ACHN (cell line): ENCODE measurements around the gene ADAM12.
"Not testable (repeated sequence)": the region's sequence is repeated elsewhere in the genome, so short reads cannot be mapped to it uniquely, and the experiment has no call there.

Source experiments
- DNase-seq: peaks from one replicate; pipeline ENCODE4 v3.0.0-alpha.2; 2015
- in situ Hi-C: cut with HindIII; loops from 2 replicates; pipeline ENCODE4 v1.10.0; 2017; ENCODE audit warnings: low sequenced_read_pairs, low pct_ligation_motif_present, low pct_unique_long_range_greater_than_20kb

Gene ADAM12

DNA sequence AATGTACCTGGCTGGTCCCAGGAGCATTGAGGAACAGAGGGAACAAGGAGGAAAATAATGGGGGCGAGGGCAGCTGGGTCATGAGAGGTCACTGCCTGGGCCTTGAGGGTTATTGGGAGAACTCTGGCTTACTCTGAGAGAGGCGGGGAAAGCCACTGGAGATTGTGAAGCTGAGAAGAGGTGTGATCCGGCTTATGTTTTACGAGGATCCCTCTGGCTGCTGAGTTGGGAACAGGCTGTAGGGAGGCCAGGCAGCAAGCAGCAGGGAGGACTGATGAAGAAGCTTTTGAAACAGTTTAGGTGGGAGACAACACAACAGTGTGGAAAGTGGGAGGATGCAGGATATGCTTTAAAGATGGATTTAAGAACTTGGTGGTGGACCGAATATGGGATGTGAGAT, 404.6 kb downstream of the ADAM12 start:
- DNase-seq, result no peak
- in situ Hi-C loops, result no loop called here

- in situ Hi-C loops, result no loop called here
- DNase-seq, result peak; percentile 12
These were observed 405.1 kb downstream of the ADAM12 start for GRCh38 chr10:125983161-125983560.

DNA sequence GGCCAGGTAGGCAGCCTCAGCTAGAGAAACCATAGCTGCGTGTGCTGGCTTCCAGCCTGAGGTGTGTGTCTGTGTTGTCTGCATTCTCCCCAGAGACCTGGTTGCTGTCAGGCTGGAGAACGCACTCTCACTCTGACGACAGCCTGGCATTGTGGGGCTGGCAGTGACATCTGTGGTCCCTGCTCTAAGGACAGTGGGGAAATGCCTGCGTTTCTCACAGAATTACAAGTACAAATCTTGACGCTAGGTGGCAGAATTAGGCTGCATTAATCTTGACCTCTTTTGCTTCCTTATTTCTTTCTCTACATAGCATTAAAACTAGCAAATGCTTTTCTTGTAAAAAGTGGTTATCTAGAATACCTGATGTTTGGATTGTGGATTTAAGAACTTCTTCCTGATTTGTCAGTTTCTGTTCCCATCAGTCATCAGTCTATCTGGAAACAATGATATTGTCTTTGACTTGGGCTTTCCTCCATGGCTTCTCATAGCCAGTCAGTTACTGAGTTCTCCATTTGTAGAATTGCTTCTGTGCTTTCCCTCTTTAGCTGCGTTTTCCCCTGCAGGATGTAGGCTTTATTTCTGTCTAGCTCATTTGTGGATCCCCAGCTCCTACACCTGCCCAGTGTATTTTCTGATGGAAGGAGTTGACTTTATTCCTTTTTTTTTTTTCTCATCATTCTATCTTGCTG, 405.9 kb downstream of the ADAM12 start:
- peak; percentile 76 for DNase-seq
- in situ Hi-C loops, result no loop called here

- no peak for DNase-seq
- in situ Hi-C loops, result no loop called here
These were observed 407.7 kb downstream of the ADAM12 start for GRCh38 chr10:125980521-125981035.

DNA sequence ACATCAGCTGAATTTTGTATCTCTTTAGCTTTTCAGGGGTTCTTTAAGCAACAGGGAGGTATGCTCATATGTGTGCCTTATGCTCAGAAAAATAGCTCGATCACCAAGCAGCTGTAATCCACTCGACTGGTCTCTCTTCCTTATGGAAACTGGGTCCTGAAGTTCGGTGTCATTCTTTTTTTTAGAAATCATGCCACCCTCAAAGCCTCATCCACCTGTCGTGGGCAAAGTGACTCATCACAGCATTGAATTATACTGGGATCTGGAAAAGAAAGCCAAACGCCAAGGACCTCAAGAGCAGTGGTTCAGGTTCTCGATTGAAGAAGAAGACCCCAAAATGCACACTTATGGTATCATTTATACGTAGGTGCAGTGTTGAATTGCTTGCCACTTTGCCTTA, 408.3 kb downstream of the ADAM12 start:
- no peak for DNase-seq
- in situ Hi-C loops, result no loop called here

DNA sequence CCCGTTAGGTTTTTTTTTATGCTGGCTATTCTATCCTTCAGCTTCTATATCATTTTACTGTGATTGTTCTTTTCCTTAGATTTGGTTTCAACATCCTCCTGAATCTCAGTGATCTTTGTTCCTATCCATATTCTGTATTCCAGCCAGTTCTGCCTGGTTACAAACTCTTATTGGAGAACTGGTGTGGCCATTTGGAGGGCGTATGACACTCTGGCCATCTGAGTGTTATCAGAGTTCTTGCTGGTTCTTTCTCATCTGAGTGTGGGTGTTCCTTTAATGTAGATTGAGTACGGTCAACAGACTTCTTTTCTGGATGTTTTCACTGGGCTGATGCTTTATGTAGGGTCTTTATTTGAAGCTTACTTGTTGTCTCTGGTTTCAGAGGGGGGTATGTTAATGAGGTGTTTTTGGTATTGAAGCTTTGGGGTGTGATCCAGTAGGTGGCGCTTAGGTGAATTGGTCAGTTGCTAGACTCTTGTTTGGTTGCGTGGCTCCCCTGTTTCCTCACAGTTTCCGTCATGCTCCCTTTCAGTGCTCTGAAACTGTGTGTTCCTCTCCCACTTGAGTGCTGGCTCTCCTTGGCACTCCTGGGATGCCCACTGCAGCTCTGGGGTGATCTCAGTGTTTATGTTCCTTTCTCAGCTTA, 411.2 kb downstream of the ADAM12 start:
- no peak for DNase-seq
- in situ Hi-C loops, result no loop called here

GRCh38 chr10:125970077-125970630, 418.1 kb downstream of the ADAM12 start:
- DNase-seq, in situ Hi-C loops: not testable (repeated sequence)

DNA sequence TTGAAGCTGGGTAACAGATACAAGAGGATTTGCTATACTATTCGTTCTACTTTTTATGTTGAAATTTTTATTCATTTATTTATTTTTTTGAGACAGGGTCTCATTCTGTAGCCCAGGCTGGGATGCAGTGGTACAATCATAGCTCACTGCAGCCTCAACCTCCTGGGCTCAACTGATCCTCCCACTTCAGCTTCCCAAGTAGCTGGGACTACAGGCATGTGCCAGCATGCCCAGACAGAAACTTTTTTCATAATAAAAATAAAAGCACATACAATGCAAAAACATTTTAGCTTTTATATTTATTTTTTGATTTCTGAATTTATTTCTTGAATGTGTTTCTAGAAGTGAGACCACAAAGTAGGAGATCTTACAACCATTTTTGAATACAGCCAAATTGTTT, 420.7 kb downstream of the ADAM12 start:
- no peak for DNase-seq
- in situ Hi-C loops, result no loop called here

GRCh38 chr10:125964558-125964957, 423.7 kb downstream of the ADAM12 start:
- no peak for DNase-seq
- in situ Hi-C loops, result no loop called here
